ENCODE results near the gene NAA16.

The NAA16 gene

DNA sequence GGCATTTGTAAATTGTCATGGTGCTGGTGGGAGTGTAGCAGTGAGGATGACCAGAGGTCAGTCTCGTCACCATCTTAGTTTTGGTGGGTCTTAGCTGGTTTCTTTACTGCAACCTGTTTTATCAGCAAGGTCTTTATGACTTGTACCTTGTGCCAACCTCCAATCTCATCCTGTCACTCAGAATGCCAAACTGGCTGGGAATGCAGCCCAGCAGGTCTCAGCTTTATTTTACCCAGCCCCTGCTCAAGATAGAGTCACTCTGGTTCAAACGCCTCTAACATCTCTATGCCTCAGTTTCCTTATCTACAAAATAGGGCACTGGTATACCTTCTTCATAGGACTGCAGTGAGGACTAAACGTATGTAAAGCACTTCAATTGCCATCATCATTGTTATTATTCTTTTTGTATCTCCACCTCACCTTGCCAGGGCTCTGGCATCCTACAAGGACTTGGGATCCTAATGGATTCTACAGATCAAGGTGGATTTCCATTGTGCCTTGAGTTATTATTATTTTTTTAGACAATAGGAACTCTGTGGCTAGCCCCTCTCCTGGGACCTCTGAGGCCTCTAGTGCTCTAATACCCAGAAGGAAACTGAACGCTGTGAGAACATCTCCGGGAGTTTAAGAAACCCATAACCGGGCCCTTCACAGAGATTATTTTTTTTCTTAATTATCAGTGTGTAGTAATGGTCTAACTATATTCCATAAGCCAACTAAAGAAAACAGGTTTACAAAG, 77.2 kb downstream of the NAA16 start:
- Mint-ChIP-seq H3K9me3 (no peaks in the 10 kb centered on the region), H3K27me3 (peaks cover 0 to under 1% of the 10 kb centered on the region in 2 donors), H3K4me1 (ENCODE audit: low read depth in 2 of 2) (peaks cover 0 to 3% of the 10 kb centered on the region in 2 donors), H3K27ac (no peak overlapping the region), H3K4me3 (no peak overlapping the region), H3K36me3 (ENCODE audit: insufficient read depth) (no peaks in the 10 kb centered on the region)
- DNase-seq: no peak
- no peak for ATAC-seq (replicated peaks)

DNA sequence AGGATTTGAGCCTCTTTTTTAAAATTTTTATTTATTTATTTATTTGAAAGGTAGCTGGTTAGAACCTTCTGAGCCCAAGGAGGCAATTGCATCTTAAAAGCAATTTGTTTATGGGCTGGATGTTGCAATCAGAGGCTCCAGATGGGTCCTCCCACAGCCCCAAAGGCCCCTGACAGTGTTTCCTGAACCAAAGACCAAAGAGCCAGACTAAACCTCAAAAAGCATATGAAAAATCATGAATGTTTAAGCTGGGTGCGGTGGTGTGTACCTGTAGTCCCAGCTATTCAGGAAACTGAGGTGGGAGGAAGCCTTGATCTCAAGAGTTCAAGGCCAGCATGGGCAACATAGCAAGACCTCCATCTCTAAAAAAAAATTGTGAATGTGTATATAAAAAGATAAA, 78.5 kb downstream of the NAA16 start:
- no peaks in the 10 kb centered on the region for H3K36me3 Mint-ChIP-seq (ENCODE audit: insufficient read depth)
- DNase-seq (no peak), ATAC-seq (replicated peaks) (no peak)
- no peak overlapping the region for H3K4me3 Mint-ChIP-seq
- peaks cover 5 to 9% of the 10 kb centered on the region in 2 donors for H3K27me3 Mint-ChIP-seq
- peaks cover 0 to 3% of the 10 kb centered on the region in 2 donors for H3K4me1 Mint-ChIP-seq (ENCODE audit: low read depth in 2 of 2)
- H3K9me3 Mint-ChIP-seq: no peaks in the 10 kb centered on the region
- H3K27ac Mint-ChIP-seq: no peak overlapping the region

DNA sequence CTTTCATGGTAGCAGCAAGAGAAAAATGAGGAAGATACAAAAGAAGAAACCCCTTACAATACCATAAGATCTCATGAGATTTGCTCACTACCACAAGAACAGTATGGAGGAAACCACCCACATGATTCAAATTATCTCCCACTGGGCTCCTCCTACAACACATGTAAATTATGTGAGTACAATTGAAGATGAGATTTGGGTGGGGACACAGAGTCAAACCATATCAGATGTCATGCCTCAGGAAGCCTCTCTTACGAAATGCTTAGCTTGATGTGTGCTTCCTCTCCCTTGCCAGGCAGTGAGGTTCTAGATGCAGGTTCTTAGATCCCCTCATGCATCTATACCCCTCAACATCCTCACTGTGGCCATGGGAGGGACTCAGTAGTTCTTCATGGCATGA, 83.1 kb downstream of the NAA16 start:
- ATAC-seq (replicated peaks) (no peak), DNase-seq (no peak)
- H3K36me3 Mint-ChIP-seq (ENCODE audit: insufficient read depth): peaks cover 4% of the 10 kb centered on the region
- H3K27me3 Mint-ChIP-seq: peaks cover 5 to 9% of the 10 kb centered on the region in 2 donors
- H3K27ac Mint-ChIP-seq: no peak overlapping the region
- no peaks in the 10 kb centered on the region for H3K9me3 Mint-ChIP-seq
- H3K4me3 Mint-ChIP-seq: no peak overlapping the region
- H3K4me1 Mint-ChIP-seq (ENCODE audit: low read depth in 2 of 2): peaks cover 0 to under 1% of the 10 kb centered on the region in 2 donors

DNA sequence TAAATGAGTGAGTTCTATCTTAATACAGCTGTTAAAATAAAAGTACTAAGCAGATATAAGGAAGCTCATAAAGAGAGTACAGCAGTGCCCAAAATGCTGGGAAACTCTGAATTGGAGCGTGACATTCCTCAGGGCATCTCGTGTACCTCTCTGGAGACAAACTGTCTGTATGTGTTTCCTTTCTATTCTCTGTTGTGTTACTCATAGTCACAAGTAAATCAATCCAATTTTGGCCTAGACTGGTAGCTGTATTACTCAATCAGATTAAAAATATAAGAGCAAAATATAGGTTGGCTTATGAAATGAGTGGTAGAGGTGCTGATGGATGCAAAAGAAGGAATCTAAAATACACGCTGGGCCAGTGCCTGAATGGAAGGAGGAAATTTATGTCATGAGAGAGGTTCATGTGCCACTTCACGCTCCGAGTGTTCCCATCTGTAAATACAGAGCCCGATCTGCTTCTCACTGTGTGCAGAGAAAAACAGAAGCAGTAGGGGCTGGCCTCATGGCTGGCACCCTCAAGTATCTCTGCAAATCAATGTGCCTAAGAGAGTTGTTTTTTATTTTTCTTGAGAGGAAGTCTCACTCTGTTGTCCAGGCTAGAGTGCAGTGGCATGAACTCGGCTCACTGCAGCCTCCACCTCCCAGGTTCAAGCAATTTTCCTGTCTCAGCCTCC, 87.6 kb downstream of the NAA16 start:
- DNase-seq (no peak), ATAC-seq (replicated peaks) (peak; percentile 21)
- Mint-ChIP-seq H3K27me3 (peaks cover 3 to 5% of the 10 kb centered on the region in 2 donors), H3K4me3 (no peak overlapping the region), H3K9me3 (no peaks in the 10 kb centered on the region), H3K36me3 (ENCODE audit: insufficient read depth) (peaks cover 4% of the 10 kb centered on the region), H3K27ac (no peak overlapping the region), H3K4me1 (ENCODE audit: low read depth in 2 of 2) (no peaks in the 10 kb centered on the region)

DNA sequence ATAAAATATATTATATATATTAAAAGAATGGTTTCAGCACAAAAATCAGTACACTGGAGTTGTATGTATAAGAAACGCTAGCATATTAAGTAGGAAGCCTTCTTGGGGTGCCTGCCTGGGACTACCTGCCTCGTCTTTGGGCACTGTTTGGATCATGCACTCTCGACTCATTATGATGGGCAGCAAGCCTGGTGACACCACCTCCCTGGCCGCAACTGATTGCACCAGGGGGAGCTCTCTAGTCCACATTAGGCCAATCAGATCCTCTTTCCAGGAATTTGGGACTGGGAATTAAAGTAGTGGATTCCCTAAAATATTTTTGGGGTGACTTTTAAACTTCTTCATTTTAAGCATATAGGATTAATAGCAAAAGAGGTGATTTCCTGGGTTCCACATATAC, 90.3 kb downstream of the NAA16 start:
- Mint-ChIP-seq H3K27me3 (no peaks in the 10 kb centered on the region), H3K27ac (no peak overlapping the region), H3K9me3 (no peaks in the 10 kb centered on the region), H3K36me3 (ENCODE audit: insufficient read depth) (peaks cover 4% of the 10 kb centered on the region), H3K4me3 (no peak overlapping the region), H3K4me1 (ENCODE audit: low read depth in 2 of 2) (no peaks in the 10 kb centered on the region)
- ATAC-seq (replicated peaks) (no peak), DNase-seq (no peak)

DNA sequence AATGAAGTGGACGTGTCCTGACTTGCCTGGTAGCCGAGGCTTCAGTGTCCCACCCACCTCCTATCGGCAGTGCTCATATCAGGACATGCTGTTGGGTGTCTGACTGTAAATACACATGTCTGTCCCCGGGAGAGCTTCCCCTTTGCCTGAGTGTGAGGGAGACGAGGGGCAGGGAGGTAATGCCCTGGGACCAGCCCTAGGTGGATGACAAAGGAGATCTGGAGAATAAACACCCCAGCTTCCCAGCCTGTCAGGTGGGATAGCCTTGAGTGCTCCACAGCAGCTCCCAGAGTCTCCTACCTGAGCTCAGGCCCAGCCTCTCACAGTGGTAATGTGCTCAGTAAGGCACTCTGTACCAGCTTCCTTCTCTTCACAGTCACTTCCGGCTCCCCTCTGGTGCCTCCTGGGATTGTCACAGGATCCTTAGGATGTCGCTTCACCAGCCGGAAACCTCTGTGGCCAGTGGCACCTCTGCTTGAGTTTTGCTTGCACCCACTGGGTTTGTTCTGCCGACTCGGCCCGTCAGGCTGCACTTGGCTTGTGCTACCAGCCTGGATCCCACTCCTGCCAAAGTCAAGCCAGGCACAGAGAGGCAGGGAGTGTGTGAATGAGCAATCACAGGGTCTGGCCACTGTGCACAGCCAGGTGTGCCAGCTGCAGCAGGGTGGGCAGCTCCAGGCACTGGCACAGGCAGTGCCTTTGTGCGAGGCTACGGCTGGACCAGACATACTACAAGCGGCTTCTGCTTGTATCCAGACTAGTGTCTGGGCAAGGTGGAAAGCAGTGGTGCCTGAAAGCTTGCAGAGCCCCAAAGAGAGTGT, 91.8 kb downstream of the NAA16 start:
- DNase-seq (no peak), ATAC-seq (replicated peaks) (no peak)
- Mint-ChIP-seq H3K27ac (no peak overlapping the region), H3K9me3 (no peaks in the 10 kb centered on the region), H3K4me3 (no peak overlapping the region), H3K36me3 (ENCODE audit: insufficient read depth) (no peaks in the 10 kb centered on the region), H3K27me3 (no peaks in the 10 kb centered on the region), H3K4me1 (ENCODE audit: low read depth in 2 of 2) (no peaks in the 10 kb centered on the region)

DNA sequence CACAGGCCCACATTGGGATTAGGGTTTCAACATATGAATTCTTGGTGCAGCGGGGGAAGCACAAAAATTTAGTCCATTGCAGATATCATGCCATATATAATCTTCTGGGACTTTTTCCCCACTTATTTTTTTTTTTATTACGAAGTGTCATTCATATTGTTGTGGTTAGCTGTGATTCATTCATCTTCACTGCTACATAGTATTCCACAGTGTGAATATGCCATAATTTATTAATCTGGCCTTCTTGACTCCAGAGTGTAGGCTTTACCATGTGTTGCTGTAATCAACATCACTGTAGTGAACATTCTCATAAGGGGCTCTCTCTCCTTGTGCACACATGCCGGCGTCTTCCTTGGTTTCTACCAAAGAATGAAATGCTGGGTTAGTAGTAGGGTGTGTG, 92.9 kb downstream of the NAA16 start:
- no peaks in the 10 kb centered on the region for H3K9me3 Mint-ChIP-seq
- no peaks in the 10 kb centered on the region for H3K36me3 Mint-ChIP-seq (ENCODE audit: insufficient read depth)
- no peaks in the 10 kb centered on the region for H3K4me1 Mint-ChIP-seq (ENCODE audit: low read depth in 2 of 2)
- no peaks in the 10 kb centered on the region for H3K27me3 Mint-ChIP-seq
- no peak for DNase-seq
- no peak overlapping the region for H3K4me3 Mint-ChIP-seq
- no peak overlapping the region for H3K27ac Mint-ChIP-seq
- ATAC-seq (replicated peaks): no peak

DNA sequence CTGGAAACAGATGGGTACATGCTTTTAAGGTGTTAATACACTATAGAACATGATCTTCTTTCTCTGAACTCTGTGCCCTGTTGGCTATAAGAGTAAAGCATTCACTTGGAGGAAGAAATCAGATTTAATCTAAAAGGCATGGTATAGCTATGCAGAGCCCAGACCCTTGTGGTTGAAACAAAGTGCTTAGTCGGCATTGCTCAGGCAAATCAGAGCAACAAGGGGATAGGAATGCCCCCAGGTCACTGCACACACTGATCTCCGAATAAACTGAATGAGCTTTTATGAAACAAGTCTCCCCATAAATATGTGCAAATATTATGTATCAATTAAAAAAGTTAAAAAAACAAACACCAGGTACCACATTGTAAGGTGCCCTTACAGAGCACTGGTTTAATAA, 94.3 kb downstream of the NAA16 start:
- Mint-ChIP-seq H3K36me3 (ENCODE audit: insufficient read depth) (no peaks in the 10 kb centered on the region), H3K9me3 (no peaks in the 10 kb centered on the region), H3K27me3 (no peaks in the 10 kb centered on the region), H3K4me1 (ENCODE audit: low read depth in 2 of 2) (no peaks in the 10 kb centered on the region), H3K27ac (no peak overlapping the region), H3K4me3 (no peak overlapping the region)
- DNase-seq (no peak), ATAC-seq (replicated peaks) (no peak)

DNA sequence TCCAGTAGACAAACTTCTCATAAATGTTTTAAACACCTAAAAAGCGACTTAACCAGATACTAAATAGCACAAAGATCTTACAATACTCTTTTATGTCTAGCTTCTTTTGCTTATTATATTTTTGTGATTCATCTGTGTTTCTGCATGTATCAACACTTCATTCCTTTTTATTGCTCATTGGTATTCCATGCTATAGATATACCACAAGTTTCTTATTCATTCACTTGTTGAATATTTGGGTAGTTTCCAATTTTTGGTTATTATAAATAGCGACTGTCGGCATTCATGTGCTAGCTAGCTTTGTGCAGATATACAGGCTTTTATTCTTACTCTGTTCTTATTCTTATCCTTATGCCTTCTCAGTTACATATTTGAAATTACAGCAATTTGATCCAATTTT, 96.3 kb downstream of the NAA16 start:
- no peaks in the 10 kb centered on the region for H3K4me1 Mint-ChIP-seq (ENCODE audit: low read depth in 2 of 2)
- H3K27me3 Mint-ChIP-seq: no peaks in the 10 kb centered on the region
- H3K4me3 Mint-ChIP-seq: no peak overlapping the region
- H3K9me3 Mint-ChIP-seq: no peaks in the 10 kb centered on the region
- ATAC-seq (replicated peaks) (no peak), DNase-seq (no peak)
- H3K27ac Mint-ChIP-seq: no peak overlapping the region
- H3K36me3 Mint-ChIP-seq (ENCODE audit: insufficient read depth): no peaks in the 10 kb centered on the region

DNA sequence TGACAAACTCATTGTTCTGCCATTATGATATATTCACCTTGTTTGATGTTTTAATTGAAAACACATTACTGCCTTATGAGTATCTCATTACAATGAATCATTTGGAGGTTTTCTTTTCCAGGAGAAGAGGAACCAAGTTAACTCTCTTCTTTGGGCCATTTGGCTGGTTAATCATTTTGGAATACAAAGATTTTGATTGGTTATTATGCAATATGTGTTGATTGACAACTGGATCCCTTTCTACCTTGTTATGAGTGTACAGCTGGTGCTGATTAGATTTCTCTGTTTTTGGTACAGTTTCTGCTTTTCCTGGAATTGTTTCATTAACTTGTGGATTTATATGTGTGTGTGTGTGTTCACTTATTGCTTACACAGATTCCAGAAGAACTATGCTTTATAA, 97.1 kb downstream of the NAA16 start:
- no peak for DNase-seq
- Mint-ChIP-seq H3K27ac (no peak overlapping the region), H3K9me3 (no peaks in the 10 kb centered on the region), H3K4me3 (no peak overlapping the region), H3K36me3 (ENCODE audit: insufficient read depth) (no peaks in the 10 kb centered on the region), H3K27me3 (no peaks in the 10 kb centered on the region), H3K4me1 (ENCODE audit: low read depth in 2 of 2) (no peaks in the 10 kb centered on the region)
- ATAC-seq (replicated peaks): no peak

DNA sequence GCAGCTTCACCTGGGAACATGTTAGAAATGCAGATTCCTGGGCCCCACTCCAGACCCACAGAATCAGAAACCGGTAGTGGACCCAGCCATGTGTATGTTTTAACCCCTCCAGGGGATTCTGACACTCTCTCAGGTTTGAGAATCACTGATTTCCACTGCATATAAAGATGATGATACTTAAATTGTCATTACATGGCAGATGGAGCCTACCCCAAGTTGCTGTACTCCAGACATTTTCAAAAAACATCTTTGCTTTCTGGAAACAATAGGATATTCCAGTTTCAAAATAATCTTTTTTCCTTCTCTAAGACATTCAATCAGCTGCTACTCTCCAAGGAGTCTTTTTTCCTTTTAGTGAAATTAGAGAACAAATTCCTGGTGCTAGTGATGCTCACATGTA, 97.7 kb downstream of the NAA16 start:
- H3K9me3 Mint-ChIP-seq: no peaks in the 10 kb centered on the region
- DNase-seq (no peak), ATAC-seq (replicated peaks) (no peak)
- H3K27me3 Mint-ChIP-seq: no peaks in the 10 kb centered on the region
- H3K4me1 Mint-ChIP-seq (ENCODE audit: low read depth in 2 of 2): no peaks in the 10 kb centered on the region
- H3K4me3 Mint-ChIP-seq: no peak overlapping the region
- H3K36me3 Mint-ChIP-seq (ENCODE audit: insufficient read depth): no peaks in the 10 kb centered on the region
- H3K27ac Mint-ChIP-seq: no peak overlapping the region

DNA sequence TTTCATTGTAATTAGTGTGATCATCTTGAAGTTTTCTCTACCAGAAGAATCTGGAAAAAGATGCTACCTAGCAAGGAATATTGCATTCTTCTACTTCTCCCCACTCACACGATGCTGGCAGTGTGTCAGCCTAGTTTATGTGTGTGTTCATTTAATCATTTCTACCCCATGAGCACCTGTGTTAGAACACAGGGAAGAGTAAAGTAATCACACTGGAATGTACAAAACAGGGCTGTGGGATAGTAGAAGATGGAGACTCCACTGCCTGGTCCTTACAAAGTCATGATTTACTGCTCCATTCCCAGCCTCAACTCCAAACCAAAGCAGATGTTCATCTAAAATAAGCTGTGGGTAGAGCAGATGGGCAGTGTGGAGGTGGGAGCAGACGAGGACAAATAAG, 98.5 kb downstream of the NAA16 start:
- no peaks in the 10 kb centered on the region for H3K9me3 Mint-ChIP-seq
- H3K4me3 Mint-ChIP-seq: no peak overlapping the region
- H3K27me3 Mint-ChIP-seq: no peaks in the 10 kb centered on the region
- H3K36me3 Mint-ChIP-seq (ENCODE audit: insufficient read depth): no peaks in the 10 kb centered on the region
- H3K4me1 Mint-ChIP-seq (ENCODE audit: low read depth in 2 of 2): no peaks in the 10 kb centered on the region
- no peak overlapping the region for H3K27ac Mint-ChIP-seq
- no peak for DNase-seq
- no peak for ATAC-seq (replicated peaks)

DNA sequence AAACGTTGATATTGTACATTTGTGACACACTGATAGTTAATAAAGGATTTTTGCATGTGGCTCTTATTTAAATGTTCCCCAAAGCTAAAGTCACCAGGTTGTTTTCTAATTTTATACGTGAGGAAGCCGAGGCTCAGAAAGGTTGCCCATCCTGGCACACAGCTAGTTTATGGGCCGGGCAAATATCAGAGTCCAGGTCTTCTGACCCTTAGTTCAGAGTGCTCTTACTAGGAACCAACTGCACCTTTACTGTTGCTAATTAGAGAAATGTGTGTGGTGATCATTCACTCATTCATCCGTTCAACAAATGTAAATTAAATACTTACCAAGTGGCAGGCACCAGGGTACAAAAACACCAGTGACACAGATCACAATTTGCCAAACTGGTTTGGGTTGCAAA, 100.0 kb downstream of the NAA16 start:
- H3K27me3 Mint-ChIP-seq: no peaks in the 10 kb centered on the region
- no peaks in the 10 kb centered on the region for H3K36me3 Mint-ChIP-seq (ENCODE audit: insufficient read depth)
- H3K4me3 Mint-ChIP-seq: no peak overlapping the region
- H3K4me1 Mint-ChIP-seq (ENCODE audit: low read depth in 2 of 2): no peaks in the 10 kb centered on the region
- DNase-seq (no peak), ATAC-seq (replicated peaks) (no peak)
- H3K9me3 Mint-ChIP-seq: no peaks in the 10 kb centered on the region
- H3K27ac Mint-ChIP-seq: no peak overlapping the region

DNA sequence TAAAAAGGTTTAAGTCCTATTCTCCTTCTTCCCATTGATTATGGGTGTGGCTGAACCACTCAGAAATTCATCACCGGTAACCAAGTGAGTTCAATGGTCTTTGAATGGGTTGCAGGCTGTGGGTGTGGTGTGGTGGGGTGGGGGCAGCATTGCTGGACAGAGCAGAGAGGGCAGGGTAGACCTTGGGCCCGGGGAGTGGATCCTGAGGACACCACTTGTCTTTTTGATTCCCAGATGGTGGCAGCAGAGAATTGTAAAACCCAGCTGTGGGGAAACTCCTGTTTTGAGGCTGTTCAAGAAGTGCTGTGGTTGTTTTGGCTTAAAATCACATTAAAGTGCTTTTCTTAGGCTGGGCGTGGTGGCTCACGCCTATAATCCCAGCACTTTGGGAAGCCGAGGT, 100.5 kb downstream of the NAA16 start:
- H3K27ac Mint-ChIP-seq: peak overlapping the region in 1 of 2 donors; percentile 52
- no peaks in the 10 kb centered on the region for H3K9me3 Mint-ChIP-seq
- H3K4me3 Mint-ChIP-seq: no peak overlapping the region
- H3K4me1 Mint-ChIP-seq (ENCODE audit: low read depth in 2 of 2): no peaks in the 10 kb centered on the region
- DNase-seq (no peak), ATAC-seq (replicated peaks) (peak; percentile 46)
- H3K36me3 Mint-ChIP-seq (ENCODE audit: insufficient read depth): no peaks in the 10 kb centered on the region
- no peaks in the 10 kb centered on the region for H3K27me3 Mint-ChIP-seq

Data from effector memory CD8-positive, alpha-beta T cell (primary cell).